IPS-NIHi7 (cell line): Measurements from ENCODE around the gene OPCML.

Experiments used
- DNase-seq: peaks from one replicate; pipeline ENCODE4 v3.0.0; 2012; ENCODE audit warnings: mixed read lengths; ENCODE audit errors: extremely low spot score

The OPCML gene

DNA sequence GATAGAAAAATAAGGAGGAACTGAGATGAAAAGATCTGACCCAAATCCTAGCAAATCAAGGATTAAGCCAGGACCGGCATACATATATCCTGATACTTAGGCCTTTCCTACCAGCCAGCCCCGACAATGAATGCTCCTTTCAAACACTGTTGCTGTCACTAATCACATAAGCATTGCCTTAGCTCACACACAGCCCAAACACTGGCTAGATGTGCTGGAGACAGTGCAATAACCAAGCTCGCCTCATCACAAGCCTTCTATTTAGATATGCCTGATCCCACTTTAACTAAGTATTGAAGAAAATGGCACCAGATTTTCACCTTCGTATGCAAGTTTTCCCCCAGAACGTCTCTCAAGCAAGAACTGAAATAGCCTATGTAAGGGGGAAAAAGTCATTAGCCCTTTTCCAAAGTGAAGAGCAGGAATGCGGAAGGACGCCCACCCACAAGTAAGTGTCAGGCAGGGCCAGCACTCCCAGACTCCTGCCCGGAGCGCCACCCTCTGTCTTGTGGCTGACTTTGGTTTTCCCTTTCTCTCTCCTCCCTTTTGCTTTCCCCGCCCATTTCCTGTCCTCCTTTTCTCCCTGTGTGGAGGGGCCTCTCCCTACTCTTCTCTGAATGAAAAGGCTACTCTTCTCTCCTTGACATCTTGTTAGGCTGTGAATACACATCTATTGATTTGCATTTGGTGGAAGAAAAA is 8.9 kb upstream of the OPCML start:
- peak; percentile 91 for DNase-seq

DNA sequence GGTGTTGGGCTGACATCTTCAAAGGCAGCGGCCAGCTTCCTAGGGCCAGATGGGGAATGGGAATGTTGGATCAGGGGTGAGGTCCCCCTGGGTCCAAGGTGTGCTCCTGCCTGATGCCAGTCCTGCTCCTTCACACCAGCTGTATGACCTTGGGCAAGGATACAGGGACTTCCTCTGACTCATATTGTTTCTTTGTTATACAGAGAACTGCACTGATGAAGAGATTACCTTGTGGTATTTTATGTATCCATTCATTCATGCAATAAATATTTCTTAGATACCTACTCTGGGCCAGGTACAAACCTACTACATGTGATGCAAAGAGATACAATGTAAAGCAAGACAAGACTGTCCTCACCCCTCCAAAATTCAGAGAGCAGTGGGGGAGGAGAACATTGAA is 3.9 kb upstream of the OPCML start:
- no peak for DNase-seq

DNA sequence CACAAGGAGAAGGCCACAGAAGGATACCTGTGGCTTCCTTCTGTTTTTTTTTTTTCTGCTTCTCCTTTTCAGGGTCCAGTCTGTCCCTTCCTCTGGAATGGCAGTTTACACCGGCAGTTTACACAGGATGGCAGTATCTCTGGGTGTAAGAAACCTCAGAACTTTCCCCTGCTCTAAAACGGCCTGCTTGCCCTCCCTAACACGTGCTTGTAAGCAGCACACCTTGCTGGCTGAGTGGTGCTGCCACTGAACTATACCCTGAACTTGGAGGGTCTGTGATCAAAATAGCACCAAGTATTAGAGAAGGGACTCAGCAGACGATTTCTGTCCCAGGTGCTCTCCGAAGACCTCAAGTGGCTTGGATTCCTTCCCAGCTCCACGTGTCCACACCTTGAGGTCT is 904 bp upstream of the OPCML start:
- no peak for DNase-seq

DNA sequence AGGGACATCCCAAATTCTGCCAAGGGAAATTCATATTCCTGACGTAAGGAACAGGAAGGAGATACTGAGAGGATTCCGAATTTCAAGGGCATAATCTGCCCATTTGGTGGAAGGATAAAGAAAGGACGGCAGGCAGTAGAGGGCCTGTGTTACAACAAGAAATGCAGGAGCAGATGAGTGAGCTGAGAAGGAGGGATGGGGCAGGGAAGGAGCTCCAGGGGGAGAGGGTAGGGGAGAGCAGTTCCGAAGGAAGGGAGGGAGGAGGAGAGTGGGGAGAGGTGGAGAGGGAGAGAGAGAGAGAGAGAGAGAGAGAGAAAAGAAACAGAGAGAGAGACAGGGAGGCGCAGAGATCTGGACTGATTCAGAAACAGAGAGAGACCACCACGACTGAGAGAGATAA is 843 bp downstream of the OPCML start:
- DNase-seq = no peak

DNA sequence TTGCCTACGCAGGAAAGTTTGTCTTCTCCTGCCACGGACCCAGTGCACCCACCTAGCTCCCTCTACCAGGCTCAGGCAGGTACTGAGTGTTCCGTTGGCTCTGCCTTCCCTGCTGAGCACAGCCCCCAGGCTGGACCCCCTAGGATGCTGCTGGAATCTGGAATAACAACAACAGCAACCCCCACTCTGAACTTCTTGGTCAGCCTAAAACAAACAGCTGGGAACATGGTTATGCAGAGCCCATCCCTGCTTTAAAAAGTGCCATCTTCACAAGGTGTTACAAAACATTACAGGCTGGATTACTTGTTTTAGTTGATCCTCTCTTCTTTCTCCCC is 1.8 kb downstream of the OPCML start:
- peak; percentile 71 for DNase-seq

DNA sequence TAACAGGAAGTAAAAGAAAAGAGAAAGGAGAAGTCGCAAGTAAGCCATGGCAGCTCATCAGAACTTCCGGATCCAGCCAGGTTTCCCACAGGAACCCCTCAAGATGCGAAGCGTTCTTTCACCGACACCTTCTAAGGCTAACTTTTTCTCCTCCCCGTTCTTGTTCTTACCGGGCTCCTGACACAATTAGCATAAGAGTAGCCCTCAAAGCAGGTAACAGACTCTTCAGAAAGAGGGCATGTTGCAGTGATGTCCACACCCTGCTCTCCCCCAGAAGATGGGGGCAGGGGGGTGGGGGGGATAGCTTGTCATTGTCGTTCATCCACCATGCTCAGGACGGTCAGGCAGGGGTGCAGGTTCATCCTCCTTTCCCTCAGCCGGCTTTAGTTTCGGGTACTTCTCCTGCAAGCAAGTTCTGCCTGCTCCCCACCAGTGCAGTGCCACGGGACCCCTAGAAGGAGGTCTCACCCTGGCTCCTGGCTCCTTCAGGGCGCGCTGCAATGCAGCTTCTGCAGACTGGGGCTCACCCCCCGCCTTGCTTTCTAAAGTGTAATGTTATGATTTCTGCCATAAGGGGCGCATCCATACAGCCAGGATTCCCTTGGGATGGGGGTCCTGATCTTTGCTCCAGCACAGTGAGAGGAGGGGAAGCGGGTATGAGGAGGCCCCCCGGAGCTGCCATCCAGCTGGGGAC is 2.3 kb downstream of the OPCML start:
- DNase-seq = peak; percentile 45

DNA sequence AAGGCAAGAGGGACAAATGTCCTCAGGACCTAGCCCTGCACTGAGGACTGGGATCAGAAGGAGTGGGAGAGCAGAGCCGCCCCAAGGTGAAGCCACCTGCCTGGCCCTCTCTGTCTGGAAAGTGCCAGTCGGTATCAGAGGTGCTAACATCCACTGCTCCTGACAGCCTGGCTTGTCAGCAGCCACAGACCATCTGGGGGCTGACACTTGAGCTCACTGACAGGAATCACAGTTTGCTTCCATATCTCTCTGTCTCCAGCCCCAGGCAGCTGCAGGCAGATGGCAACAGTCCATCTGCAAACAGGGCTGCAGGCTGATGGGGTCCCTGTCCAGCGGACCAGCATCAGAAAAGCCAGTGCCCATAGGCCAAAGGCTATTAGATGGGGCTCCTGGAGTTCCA is 5.5 kb downstream of the OPCML start:
- DNase-seq = no peak

DNA sequence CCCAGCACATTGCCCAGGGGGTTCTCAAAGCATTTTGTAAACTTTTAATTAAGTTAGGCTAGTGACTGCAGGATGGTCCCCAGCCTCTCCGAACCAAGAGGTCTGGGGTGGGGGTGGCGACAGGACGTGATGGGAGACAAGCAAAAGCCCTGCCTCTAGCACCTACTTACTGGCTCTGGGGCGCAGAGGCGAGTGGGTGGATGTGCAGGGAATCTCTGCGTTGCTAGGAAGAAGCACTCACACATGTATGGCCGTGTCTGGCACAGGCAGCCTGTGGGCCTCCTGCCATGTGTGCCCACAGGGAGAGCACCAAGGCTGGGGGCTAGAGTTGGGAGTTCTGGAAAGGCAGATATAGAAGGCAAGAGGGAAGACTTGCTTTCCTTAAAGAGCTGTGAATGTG is 6.3 kb downstream of the OPCML start:
- no peak for DNase-seq

DNA sequence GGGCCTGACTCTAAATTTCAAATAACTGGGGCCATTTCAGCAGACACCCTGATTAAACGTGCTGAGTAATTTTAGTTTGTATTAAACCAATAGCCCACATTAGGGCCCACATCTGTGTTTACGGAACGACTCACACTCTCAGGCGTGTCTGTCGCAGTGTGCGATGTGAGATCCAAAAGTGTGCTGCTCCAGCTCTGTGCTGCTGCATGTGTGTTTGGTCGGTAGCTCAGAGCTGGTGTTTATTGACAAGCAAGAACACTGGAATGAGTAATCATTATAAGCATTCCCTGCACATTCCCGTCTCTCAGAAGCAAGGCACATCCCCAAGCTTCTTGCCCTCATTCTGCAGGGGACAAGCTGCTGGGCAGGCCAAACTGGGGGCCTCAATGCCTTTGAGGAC is 7.8 kb downstream of the OPCML start:
- DNase-seq = no peak

DNA sequence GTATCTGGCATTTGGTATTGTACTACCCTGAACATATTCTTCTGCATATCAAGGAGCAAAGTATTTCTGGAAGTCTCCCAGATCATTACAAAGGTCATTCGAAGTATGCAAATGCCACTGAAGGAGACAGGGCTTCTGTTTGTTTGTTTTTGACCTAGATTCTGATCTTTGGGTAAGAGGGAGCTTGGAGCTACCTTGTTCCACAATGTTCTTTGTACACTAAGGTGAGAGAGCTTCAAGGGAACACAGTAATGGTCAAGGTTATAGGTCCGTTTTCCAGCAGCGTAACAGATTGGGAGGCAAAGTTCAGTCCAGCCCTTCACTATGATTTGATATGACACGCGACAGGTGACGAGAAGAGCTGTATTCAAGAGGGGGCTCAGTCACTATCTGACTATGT is 10.0 kb downstream of the OPCML start:
- DNase-seq = no peak

DNA sequence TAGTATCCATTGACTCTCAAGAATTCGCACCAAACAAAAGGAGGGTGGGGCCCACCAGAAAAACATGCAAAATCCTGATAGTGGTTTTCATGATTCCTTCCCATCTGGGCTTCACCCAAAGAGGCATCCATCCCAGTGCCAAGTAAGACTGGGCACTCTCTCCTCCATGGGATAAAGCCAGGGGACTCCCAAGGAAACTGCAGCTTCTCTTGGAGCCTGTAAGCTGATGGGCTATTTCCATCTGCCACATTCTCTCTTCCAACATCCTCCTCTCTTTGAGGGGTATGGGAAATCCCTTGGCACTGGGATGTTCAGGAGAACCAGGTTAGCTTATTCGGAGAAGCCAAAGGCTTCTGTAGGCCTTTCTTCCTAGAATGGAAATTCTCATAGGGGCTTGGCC is 10.8 kb downstream of the OPCML start:
- no peak for DNase-seq

DNA sequence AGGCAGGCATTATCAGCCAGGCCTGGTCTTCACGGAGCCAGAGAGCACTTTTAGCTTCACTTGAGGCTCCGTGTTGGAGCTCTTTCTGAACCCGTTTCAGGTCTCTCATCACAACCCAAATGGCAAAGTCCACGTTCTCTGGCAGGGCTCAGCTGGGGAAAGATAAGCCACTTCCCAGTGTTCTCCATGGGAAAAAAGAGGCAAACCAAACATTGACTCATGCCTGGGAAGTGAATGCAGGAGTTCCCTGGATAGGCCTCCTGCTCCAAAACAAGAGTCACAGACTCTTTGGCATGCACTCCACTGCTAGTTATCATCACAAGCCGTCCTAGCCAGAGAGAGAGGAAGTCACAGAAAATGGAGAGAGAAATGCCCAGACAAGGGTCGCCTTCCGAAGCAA is 11.6 kb downstream of the OPCML start:
- DNase-seq = peak; percentile 29

DNA sequence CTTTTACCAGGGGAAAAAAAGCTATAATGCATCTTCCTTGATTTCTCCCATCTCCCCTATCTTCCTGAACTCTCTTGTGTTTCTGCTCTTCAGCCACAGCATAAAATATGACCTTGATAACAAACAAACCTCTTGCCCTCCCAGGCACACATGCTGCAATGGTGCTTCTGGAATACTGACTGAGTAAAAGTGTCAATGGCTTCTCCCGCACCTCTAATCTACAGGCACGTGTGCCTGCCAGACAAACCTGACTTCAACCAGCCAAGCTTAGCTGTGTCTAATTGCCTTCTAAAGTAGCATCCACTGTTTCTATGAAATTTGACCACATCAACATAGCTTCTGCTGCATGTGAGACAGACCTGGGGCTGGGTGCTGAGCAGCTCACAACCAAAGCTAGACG is 12.7 kb downstream of the OPCML start:
- no peak for DNase-seq

DNA sequence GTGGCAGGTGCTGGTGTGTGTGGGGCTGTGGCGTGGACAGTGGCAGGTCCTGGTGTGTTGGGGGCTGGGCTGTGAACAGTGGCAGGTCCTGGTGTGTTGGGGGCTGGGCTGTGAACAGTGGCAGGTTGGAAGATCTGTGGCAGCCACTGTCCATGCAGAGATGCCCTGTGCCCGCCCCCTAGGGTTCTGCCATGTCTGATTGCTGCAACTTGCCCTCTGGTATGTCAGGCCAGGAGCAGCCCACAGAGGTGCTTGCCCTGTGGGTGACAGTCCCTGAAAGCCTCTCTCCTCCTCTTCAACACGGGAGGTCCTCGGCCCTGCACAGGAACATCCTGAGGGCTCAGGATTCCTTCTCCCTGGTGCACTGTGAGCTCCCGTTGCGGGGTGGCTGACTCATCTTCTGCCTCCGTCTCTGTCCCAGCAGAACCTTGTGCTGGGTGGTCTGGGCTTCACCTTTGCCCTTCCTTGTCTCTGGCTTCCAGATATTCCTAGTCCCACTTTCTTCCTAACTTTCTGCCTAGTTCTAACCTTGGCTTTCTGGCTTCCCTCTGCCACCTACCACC is 13.5 kb downstream of the OPCML start:
- DNase-seq = peak; percentile 45

DNA sequence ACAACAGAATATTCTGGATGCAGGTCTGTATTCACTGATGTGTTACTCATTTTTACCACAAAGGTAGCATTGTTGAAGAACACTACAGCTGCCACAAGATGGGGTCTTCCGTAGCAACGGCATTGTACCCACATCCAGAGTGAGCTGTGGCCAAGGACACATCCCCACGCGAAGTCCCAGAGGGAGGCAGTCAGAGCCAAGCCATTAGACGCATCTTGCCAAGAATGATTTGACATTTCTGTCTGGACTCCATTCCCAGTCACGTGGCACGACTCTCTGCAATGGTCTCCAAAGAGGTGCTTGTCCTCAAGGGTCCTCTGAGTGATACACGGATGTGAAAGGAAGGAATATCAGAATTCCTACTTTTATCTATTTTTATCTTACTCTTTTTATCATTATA is 15.5 kb downstream of the OPCML start:
- no peak for DNase-seq

DNA sequence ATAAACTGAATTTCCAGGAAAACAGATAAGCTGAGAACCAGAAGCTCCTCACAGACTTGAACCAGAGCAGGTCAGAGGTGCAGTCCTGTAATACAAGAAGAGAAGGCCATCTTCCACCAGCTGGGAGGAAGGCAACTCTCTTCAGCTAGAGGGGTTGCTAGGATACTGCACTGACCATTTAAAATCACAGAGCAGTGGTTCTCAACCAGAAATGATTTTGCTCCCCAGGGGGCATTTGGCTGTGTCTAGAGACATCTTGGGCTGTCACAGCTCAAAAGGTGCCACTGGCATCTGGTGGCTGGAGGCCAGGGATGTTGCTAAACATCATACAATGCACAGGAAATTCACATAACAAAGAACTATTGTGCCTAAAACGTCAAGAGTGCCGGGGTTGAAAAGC is 17.2 kb downstream of the OPCML start:
- DNase-seq = no peak

DNA sequence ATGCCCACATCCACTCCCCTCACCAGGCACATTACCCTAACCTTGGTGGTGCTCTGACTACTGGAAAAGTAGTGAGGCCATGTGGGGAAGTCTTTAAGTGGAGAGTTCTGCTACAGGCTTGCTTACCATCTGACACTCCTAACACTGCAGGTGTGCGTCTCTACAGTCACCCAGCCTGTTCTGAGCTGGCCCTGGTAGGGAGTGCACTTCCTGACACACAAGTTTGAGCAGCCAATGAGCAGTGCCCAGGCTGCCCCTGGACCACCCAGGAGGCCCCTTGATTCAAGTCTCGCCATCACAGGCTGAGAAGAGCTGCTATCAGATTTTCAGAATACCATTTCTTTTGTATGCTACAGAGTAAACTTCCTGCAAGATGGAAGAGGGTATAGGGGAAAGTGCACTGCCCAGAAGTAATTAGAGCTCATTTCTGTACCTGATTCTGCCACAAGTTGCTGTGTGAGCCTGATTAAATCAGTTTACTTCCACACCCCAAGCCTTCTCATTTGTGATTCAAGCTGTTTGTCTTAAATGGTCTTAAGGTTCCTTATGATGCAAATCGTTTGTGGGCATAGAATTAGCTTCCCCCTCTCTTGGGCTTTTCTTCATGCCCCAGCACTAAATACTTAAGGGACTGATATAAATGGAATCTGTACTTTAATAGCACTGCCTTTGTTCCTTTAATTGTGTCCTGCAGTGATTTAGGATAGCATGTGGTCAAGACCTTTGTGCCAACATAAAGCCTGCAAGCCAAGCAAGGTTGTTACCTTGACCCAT is 22.2 kb downstream of the OPCML start:
- peak; percentile 41 for DNase-seq

DNA sequence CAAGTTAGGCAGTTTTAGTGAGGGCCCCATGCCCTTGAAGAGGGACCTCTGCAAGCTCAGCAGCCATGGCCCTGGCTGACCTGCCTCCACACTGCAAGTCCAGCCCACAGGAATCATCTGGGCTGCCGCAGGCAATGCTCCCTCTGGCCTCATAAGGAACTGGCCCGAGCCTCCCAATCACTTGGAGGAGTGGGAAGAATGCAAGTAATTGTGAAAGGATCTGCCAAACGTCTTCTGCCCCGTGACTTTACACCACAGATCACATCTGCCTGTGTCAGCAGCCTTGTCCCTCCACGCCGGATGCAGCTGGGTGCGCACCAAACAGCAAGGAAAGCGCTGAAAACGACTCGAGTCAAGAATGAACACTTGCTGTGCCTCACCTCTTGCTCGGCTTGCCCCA is 23.8 kb downstream of the OPCML start:
- DNase-seq = no peak

DNA sequence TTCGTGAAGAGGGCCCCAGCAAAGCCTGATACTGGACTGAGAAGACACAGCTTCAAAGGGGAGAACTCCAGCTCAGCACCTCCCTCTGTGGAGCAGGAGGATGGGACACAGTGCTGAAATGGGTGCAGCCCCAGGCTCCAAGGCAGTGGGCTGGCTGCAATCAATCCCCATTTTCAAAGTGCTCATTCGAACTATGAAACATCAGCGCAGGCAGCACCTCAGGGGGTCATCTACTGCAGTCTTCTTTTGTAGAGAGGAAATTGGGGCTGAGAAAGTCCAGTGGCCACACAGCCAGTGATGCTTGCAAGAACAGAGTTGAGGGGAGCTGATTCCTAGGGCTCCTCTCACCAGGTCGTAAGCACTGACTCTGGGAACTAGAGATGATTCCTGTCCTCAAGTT is 25.1 kb downstream of the OPCML start:
- DNase-seq = no peak

DNA sequence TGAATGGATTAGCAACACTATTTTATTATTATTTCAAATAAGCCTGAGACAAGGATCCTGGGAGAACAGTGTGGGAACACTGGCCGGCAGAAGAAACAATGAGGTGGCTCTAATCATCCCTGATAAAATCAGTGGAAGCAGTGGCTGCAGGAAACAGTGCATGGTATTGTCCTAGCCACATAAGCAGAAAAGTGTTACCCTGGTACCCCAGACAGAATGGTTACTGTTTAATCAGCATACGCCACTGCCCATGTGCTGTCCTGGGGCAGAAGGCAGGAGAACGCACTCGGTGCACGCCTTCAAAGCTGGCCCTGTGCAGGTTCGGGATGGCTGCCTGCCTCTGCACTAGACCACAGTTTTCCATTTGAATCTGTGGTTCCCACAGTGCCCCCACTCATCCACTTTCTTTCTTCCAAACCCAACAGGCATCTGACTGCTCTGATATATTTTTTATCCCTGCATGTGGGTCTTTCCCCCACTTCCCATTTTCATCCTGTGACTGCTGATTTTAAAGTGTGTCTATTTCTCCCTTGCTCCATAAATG is 25.7 kb downstream of the OPCML start:
- no peak for DNase-seq

DNA sequence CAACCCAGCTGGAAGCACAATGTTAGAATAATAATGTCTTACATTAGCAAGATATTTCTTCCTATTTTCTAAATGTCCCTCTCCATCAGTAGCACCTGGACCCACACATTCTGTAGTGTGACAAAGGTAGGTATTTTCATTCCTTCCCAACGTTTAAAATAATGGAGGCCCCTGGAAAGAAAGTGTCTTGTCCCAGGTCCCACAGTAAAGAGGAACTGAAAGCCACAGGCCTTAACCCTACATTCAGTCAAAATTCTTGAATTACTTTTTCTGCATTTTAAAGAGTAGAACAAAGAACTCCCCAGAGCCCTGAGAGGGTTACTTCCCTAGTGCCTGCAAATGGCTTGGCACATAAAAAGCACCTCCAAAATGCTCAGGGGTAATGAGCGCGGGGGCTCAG is 26.3 kb downstream of the OPCML start:
- DNase-seq = no peak

DNA sequence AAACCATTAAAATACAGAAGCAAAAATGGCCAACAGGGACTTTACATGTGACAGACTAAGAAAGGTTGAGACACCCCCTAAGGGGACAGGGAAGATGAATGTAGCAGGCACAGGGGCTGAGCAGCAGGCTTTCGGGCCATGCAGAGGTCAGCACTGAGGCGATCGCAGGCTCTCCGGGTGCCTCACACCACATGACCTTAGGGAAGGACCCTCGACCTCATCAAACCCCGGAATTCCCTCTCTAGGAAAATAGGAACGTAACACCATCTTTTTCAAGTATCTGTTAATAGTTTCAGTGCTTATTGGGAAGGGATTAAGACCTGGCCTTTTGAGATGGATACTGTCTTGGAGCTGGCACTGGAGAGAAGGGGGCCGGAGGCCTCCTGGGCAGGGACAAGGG is 27.4 kb downstream of the OPCML start:
- DNase-seq = no peak

DNA sequence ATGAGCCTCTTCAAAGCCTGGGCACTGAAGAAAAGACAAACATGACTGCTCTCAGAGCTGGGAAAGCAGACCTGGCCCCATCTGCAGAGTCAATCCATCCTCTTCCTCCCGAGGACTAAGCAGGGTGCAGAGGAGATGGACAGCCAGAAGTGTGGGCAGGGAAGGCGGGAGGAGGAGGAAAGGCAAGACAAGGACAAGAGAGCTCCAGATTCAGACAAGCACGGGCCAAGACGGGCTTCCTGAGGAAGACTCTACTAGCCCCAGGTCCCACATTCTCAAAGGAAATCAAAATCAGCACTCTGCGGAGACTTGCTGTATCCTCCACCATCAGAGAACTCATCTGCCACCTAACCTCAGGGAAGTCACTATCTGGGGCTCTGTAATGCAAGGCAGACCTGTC is 28.5 kb downstream of the OPCML start:
- no peak for DNase-seq
